Activated gamma-delta T cell (primary cell): ENCODE data around the gene KLHDC9.
"Not testable (repeated sequence)": the region's sequence is repeated elsewhere in the genome, so short reads cannot be mapped to it uniquely, and the experiment has no call there.

ENCODE experiments used
- DNase-seq: peaks from one replicate; lab custom pipeline; 2025; lab: John Stamatoyannopoulos, UW

KLHDC9 gene

DNA sequence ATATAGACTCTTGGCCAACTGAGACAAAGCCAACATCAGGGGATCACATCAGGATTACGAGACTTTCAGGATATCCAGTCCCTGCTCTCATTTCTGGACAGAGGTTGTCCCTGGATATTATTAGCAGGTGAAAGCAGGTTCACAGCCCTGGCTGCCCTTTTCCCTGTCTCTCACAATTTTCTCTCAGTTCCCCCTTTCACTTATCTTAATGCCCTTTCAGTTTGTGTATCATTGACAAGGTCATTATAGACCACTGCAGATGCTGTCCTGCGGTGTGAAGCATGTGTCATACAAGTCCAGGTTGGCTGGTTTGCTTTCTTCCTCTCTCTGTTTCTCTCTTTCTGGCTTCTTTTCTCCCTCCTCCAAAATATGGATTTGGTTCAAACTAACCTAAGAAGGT is 2.1 kb upstream of the KLHDC9 start:
- no peak for DNase-seq

DNA sequence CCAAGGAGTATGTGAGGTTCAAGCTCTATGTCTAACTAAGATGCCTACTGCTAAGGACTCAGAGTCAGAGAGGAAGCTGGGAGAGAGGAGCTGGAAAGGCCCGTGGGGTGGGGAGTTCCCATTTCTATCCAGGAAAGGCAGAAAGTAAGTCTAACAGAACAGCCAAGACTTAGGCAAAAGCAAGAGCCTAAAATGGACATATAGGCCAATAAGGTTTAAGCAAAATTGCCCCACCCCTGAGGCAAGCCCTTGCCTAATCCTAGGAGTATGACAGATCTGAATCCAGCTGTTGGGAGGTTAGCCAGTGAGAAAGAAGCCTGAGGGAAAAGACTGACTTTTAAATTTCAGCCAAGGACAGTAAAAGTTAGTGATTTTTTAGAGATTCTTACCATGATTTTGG is 1.6 kb upstream of the KLHDC9 start:
- DNase-seq, result no peak

DNA sequence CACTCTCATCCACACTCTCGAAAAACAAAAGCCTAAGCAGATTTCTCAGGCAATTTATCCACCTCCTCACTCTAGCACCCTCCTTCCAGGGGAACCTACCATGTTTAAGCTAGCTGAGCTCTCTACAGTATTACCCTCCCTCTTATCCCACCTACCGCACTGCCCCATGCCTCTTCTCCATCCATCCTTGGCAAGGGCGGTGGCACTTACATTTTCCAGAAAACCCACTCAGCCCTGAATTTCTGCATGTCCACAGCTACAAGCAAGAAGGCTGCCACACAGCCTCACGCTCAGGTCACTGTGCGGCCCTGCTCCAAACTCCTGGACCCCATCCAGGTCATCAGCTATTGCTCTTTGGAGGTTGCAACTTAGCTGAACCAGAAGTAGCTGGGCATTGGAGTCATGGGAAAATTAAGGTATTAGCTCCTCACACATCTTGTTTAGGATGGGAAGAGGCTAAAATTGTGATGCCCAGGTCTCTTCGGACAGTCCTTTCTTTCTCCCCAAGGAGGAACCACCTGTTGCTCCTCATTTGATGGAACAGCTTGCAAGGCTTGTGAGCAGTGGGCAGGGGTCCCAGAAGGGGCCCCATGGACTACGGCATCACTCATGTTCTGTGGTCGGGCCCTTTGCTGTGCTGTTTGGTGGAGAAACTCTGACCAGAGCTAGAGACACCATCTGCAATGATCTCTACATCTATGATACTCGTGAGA is 1.1 kb downstream of the KLHDC9 start:
- no peak for DNase-seq

DNA sequence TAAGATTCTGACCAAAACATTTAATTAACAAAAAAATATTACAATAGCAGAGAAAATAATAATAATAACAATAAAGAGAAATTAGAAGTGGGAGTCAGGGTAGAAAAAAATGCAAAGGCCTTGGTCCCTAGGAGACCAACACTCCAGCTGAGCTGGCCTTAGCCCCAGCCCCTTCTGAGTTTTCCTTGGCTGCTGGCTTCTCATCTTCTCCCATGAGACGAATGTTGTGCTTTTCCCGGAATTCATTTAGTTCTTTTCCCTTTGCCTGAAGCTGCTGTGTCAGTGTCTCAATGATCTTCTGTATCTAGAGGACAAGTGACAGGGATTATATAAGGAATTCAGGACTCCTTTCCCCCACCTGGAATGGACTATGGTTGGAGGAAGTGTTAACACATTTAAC is 2.4 kb downstream of the KLHDC9 start:
- no peak for DNase-seq

DNA sequence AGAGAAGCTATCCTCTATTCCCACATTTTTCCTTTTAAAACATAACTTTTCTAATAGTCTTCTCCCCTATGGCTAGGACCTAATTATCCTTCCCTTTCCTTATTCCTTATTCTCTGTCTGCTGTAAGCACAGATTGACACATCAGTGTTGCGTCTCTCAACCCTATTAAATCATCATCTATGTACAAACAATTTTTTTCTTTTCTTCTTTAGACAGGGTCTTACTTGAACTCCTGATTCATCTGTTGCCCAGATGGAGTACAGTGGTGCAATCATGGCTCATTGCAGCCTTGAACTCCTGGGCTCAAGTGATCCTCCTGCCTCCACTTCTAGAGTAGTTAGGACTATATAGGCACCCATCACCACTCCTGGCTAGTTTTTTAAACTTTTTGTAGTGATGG is 8.3 kb downstream of the KLHDC9 start:
- no peak for DNase-seq

DNA sequence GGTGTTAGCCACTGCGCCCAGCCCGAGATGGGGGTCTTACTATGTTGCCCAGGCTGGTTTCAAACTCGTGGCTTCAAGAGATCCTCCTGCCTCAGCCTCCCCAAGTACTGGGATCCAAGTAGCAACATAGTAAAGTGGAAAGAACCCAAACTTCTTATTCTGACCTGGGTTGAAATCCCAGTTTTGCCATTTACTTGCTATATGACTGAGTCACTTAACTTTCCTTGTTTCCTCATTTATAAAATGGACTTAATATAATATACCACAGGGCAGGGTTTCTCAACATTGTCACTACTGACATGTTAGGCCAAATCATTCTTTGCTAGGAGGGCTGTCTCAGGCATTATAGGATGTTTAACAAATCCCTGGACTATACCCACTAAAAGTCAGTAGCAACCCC is 13.0 kb downstream of the KLHDC9 start:
- no peak for DNase-seq

DNA sequence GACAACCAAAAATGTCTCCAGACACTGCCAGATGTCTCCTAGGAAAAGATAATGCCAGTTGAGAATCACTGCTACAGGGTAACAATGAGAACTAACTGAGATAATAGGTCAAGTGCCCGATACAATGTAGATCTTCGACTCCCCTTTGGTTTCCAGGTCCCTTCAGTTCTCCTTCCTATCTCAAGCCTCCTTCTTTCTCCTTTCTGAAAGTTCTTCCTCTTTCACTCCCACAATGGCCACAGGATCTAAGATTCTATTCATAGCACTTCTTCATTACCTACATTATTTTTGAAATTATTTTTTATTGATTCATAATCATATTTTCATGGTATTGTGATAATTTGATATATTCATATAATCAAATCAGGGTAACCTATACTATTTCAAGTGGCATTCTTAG is 13.4 kb downstream of the KLHDC9 start:
- no peak for DNase-seq

DNA sequence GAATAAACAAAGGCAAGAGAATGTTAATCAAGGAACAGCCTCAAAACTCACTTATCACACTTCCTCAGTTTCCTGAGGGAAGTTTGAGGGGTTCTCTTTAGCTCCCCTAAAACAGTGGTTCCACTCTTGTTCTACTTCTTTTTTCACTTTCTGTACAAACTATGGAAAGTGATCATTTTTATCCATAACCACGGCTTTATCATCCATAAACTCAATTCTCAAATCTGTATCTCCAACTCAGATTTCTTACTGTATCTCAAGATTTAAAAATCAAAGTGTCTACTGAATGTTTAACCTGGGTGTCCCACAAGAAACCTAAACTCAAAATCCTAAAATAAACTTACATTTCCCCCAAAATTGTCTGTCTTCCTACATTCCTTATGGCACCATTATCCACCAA is 15.8 kb downstream of the KLHDC9 start:
- no peak for DNase-seq

DNA sequence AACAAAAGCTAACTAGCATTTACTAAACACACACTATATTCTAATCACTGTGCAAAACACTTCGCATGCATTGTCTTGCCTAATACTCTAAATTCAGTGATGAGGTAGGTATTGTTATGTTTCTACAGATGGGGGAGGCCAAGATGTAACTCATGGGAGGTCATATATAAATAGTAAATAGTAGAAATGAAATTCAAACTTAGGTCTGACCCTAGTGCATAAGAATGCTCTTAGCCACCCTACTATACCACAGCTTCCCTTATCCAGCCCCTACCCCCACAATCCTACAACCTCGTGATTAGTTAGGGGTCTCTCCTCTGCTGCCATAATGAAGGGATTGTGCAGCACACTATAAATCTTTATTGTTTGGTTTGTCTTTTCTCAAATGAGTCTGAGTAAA is 16.4 kb downstream of the KLHDC9 start:
- DNase-seq, result no peak

DNA sequence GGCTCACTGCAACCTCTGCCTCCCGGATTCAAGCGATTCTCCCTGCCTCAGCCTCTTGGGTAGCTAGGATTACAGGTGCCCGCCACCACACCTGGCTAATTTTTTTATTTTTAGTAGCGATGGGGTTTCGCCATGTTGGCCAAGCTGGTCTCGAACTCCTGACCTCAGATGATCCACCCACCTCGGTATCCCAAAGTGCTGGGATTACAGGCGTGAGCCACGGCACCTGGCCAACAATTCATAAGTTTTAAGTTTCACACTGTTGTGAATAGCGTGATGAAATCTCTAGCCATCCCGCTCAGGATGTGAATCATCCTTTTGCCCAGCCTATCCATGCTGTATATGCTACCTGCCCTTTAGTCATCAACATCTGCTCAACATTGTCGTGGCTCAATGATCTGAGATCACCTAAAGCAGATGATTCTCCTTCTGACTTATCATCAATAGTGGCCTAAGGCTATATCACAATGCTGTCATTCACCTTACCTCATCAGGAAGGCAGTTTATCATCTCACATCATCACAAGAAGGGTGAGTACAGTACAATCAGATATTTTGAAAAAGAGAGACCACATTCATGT is 17.1 kb downstream of the KLHDC9 start:
- no peak for DNase-seq

DNA sequence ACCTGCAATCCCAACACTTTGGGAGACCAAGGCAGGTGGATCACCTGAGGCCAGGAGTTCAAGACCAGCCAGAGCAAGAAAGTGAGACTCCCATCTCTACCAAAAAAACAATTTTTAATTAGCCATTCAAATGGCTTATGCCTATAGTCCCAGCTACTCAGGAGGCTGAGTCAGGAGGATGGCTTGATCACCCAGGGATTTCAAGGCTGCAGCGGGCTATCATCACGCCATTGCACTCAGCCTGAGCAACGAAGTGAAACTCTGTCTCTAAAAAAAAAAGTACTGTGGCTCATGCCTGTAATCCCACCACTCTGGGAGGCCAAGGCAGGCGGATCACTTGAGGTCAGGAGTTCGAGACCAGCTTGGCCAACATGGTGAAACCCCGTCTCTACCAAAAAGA is 17.8 kb downstream of the KLHDC9 start:
- DNase-seq, result not testable (repeated sequence)

DNA sequence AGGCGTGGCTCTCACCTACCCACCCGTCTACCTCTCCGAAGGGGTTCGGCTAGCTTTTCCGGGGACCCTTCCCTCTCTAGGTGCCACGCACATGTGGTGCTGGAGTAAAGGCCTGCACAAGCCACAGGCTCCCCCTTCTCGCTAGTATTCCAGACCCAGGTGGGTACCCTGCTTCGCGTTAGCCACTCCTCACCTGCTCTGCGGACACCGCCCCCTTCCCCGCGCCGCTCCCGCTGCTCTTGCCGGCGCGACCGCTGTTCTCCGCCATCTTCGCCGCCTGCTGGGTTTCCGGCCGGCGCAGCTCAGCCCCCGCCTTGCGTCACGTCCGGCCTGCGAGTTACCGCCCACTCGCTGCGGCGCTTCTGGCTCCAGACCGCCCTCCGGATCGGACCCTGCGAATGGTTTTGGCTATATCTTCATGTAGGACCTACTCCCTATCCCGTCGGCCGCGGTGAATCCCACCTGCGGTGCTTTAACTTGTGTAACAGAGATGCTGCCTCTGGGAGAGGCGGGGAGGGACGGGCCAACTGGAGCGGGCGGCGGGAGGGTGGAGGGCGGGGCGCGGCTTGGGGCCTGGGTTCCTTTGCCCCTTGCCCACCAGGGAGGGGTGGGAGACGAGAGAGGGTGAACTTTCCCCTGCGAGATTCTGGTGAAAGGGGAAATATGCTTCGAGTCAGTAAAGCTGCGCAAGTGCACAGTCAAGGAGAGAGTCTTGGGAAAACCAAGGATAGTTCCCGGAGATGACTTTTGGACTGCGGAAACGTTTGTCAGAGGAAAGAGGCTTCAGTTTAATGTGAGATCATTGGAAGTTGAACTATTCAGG is 19.8 kb downstream of the KLHDC9 start, which contains the start of the genes NIT1 and PFDN2:
TSS of gene NIT1 (plus strand) at position 347 of the 823 bp plus-strand sequence. CDS start at position 419, 72 bp downstream.
TSS of gene PFDN2 (minus strand) at position 279 of the 823 bp plus-strand sequence. CDS start at position 268, 11 bp downstream.
- DNase-seq, result peak; percentile 75

DNA sequence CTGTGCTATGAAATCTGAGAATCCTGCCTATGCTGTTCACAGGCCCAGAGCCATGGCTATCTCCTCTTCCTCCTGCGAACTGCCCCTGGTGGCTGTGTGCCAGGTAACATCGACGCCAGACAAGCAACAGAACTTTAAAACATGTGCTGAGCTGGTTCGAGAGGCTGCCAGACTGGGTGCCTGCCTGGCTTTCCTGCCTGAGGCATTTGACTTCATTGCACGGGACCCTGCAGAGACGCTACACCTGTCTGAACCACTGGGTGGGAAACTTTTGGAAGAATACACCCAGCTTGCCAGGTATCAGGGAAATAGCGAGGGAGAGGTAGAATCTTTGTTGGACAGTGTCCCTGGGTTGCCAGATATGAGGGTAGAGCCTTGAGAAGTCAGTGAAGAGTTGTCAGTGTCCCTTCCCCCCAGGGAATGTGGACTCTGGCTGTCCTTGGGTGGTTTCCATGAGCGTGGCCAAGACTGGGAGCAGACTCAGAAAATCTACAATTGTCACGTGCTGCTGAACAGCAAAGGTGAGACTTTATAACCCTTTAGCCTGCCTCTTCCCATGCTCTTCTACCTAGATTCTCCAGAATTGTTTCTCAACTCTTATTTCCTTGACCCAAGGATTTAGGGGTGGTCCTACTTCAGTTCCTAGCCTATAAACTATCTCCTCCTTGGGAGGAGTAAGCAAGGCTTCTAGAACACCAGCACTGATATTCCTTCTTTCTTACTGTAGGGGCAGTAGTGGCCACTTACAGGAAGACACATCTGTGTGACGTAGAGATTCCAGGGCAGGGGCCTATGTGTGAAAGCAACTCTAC is 21.1 kb downstream of the KLHDC9 start:
- DNase-seq, result no peak

DNA sequence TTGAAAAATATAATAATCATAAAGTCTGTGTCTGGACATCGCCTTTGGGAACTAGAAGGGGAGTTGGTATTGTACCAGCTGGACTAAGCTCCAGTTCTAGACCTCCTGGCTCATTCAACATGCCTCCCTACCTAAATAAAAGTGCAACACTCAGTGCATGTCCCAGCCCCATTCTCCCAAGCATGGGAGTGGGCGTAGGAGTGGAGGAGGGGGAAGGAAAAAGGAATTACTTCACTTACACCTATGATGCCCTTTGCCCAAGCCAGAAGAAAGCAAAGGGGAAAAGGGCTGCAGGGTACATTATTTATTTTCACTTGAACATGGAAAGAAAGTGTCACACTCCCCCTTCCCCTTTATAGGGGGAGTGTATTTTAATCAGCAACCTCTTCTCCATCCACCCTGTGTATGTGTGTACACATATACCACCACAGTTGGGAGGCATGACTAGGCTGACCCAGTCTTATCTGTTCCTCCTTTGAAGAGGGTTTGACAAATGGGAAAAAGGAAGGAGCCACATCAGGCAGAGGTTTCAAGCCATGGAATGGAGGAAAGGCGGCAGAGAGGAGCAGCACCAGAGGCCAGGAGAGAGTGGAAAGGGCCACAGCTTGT is 23.0 kb downstream of the KLHDC9 start:
- DNase-seq, result no peak

DNA sequence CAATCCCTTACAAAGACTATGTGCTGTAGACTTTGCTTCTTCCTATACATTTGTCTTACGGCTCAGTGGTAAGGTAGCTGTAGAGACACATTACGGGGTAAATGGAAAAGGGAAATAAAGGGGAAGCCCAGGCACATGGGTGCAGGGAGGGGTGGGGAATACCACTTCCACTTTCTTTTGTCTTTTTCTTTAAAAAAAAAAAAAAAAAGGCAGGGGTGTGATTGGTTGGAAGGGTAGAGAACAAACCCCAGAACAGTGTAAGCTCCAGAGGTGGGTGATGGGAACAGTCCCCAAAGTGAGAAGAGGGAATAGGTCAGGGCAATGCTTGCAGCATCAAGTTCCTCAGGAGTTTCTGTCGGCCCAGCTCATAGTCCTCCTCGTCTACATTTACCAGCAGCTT is 23.7 kb downstream of the KLHDC9 start:
- no peak for DNase-seq

DNA sequence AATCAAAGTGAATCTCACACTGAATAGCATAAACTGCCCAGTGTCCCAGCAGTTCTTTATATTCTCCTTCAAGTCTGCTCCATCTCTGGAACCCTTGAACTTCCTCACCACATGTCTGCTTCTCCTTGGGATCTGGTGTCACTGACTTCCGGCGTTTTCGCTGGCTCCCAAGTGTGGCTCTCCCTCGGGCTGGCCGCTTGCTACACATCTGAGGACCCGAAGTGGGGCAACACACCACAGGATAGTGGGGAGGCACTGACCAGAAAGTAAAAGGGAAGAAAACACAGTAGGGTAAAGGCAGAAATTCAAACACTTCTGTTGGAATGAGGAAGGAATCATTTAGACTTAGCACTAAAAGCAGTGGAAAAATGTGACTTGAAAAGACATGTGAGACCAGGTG is 24.8 kb downstream of the KLHDC9 start:
- no peak for DNase-seq

DNA sequence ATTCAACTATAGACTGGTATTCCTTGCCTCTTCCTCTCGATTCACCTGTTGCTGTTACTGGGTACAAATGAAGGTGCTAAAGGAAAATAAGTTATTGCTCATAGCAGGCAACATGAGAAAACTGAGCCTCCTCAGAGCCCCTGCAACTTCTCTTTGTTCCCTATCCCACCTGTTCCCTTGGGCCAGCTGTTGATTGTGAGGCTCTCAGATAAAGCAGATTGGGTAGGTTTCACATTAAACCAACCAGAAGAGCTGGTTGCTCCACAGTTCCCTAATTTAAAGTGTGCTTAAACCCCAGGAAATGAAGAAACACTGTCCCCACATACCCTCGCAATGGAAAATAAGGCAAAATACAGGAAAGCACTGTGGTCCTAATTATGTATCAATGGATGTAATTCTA is 29.5 kb downstream of the KLHDC9 start:
- no peak for DNase-seq

DNA sequence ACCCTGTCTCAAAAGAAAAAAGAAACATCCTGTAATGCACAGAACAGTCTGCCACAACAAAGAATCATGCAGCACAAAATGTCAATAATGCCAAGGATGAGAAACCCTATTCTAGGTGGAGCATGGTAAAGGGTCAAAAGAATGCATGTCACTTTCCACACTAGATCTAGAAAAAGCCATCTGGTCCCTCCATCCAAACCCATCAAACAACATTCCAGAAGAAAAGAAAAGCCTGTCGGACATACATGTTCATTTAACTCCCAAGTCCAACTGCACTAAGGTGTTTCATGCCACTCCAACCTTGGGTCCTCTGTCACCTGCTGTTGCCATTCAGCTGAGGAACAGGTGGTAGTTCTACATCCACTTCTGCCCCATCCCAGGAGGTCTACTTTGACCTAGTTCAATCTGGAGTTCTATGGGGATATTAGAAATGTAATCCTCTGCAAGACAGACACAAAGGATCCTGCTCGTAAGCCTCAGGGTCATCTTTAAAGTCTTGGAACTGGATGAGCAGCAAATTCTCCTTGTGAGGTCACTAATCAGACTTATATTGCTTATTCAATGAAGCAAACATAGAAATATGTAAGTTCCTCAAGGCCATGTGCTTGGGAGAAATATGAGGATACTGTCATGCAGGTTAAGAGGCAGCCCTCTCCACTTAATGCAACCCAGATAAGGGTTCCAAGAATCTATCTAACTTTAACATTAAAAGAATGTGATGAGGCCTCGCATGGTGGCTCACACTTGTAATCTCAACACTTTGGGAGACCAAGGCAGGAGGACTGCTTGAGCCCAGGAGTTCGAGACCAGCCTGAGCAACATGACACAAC is 30.6 kb downstream of the KLHDC9 start:
- DNase-seq, result no peak

DNA sequence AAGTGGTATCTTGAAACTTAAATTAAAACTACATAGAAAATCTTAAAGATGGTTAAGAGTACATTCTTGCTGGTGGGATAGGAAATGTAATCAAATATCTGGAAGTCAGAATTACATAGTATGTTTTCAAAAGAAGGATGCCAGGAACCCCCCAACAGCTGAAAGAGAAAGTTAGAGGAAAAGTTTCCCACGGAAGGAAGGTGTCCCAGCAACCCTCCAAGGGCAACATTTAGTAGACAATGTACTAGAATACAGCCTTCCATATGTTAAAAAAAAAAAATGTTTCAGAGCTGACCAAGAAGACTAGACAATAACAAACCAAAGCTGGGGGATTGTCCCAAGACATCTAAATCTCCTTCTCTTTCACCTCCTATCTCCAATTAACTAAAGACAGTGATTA is 32.1 kb downstream of the KLHDC9 start:
- DNase-seq, result no peak

DNA sequence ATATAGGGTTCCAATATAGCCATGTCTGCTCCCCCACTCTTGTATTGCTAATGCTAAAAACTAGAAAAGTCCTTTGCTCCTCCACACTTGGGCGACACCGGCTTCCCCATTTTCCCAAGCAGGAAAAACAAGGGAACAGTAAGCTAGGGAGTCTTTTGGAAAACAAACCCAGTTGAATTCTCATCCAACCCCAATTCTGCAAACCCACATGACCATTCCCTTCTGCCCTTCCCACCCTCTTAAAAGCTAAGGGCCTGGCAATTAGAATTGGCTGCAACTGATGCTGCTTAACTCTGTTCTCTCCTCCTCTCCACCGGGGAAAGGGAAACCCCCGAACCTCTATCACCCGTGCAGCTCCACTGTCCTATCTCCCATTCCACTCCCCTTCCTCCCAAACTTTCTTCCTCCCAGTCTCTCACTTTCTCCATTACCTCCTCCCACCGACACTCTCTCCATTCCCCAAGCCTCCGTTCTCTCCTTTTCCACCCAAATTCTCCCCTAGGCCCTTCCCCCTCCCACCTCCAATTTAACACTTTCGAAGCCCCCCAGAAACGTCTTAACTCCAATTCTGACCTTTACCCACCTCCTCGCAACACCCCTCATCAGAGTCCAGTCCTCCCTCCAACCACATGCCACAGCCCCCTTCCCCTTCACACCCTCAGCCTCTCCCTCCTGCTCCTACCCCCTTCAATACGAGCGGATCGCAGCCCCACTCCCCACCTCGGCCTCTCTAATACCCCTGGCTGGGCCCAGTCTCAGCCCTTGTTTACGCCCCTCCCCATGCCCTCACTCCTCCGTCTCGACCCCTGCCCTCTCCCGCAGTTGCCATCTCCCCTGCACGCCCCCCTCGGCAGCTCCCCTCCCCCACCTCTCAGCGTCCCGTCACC is 33.6 kb downstream of the KLHDC9 start:
- no peak for DNase-seq
